ENCODE measurements around the gene RPL28.

- TF ChIP-seq CTCF (IDR thresholded peaks at IDR 0.05 in 8 of 11, conservative IDR thresholded peaks at IDR 0.05 in 3 of 11) (no peak), POLR2AphosphoS5 (IDR thresholded peaks at IDR 0.05) (no peak)
These were observed 24.8 kb upstream of the RPL28 start for GRCh38 chr19:55360902-55361301.

Data from spleen (tissue), 7 donors.